GM12878 (cell line): Measurements from ENCODE around the gene STOML2. TPM values are rescaled to one million over a fixed set of nuclear protein-coding genes. Genes with fewer than 3 reads are reported as not detected.

Experiments used
- CBX3 ChIP-seq: fragments of 200-600 bp; sonication (generic); IDR thresholded peaks from 2 replicates; pipeline ENCODE4 v1.6.1; 2016; ENCODE audit warnings: low read depth, borderline replicate concordance
- IRF3 ChIP-seq: fragments of 450-650 bp; IDR thresholded peaks from 2 replicates; pipeline ENCODE4 v1.6.1; 2014; ENCODE audit warnings: mild to moderate bottlenecking
- LARP7 ChIP-seq: fragments of 450-650 bp; IDR thresholded peaks from 2 replicates; pipeline ENCODE4 v1.6.1; 2017; ENCODE audit warnings: mild to moderate bottlenecking
- PRDM15 ChIP-seq: fragments of 450-650 bp; formaldehyde crosslinking; IDR thresholded peaks from 2 replicates; pipeline ENCODE4 v1.4.0; 2020; ENCODE audit warnings: mild to moderate bottlenecking, moderate library complexity
- RAD51 ChIP-seq: fragments of 450-650 bp; IDR thresholded peaks from 2 replicates; pipeline ENCODE4 v1.6.1; 2016; ENCODE audit warnings: moderate library complexity, mild to moderate bottlenecking, inconsistent platforms
- TARDBP ChIP-seq: IDR thresholded peaks from 2 replicates; pipeline ENCODE4 v1.6.1; 2016; ENCODE audit warnings: borderline replicate concordance
- TCF7 ChIP-seq: IDR thresholded peaks from 2 replicates; pipeline ENCODE4 v1.6.1; 2014; ENCODE audit warnings: antibody characterized with exemption, borderline replicate concordance
- ZBTB40 ChIP-seq: fragments of 450-650 bp; IDR thresholded peaks from 2 replicates; pipeline ENCODE4 v1.6.1; 2016; ENCODE audit warnings: mild to moderate bottlenecking, moderate library complexity, borderline replicate concordance
- ZNF687 ChIP-seq: fragments of 450-650 bp; IDR thresholded peaks from 2 replicates; pipeline ENCODE4 v1.6.1; 2017; ENCODE audit warnings: mild to moderate bottlenecking, moderate library complexity
- polyA plus RNA-seq, 11 experiments: library from polyadenylated mRNA; depleted of rRNA in 4 of 11; unstranded in 6 of 11; stranded (reverse) in 5 of 11; fragments of >200 nt; fragmentation: Nextera tagmentation in 4 of 11; fragmentation: Illumina TruSeq in 1 of 11; extraction: Ambion mirVana in 4 of 11; extraction: Trizol in 1 of 11; gene quantifications; 1 replicate in 1 of 11; 2 replicates in 10 of 11; pipeline versions ENCODE4 v1.2.1 to v1.2.3, GENCODE V29; 2011 to 2016; ENCODE audit warnings: inconsistent platforms in 2 of 11, missing spikeins in 2 of 11, low read depth in 1 of 11
- total RNA-seq, 4 experiments: library from RNA; depleted of rRNA in 3 of 4; stranded (reverse); fragments of >200 nt in 3 of 4; fragmentation: Illumina TruSeq in 1 of 4; extraction: Trizol in 1 of 4; gene quantifications; 2 replicates each; pipeline versions ENCODE4 v1.2.1 to v1.2.3, GENCODE V29; 2013 to 2021

STOML2 gene
- total and polyA plus RNA-seq, 10 of the 15 experiments (the other 5 are each of a cell fraction or from before 2014, with no cell fraction given), result 112 to 284 (median 207) TPM

- TF ChIP-seq ZNF687, result peak; percentile 12; the same call in 1 of the 2 replicates
- TF ChIP-seq ZBTB40, result peak; percentile 28; the same call in 1 of the 2 replicates
- no peak for TF ChIP-seq PRDM15 (CRISPR knock-in tag)
- no peak for TF ChIP-seq RAD51
- TF ChIP-seq TCF7, result no peak
- no peak for TF ChIP-seq CBX3
- TF ChIP-seq LARP7, result no peak
- no peak for TF ChIP-seq TARDBP
- TF ChIP-seq IRF3, result peak; percentile 94
These were observed 30.3 kb downstream of the STOML2 start, which contains the start of gene VCP (continued) for GRCh38 chr9:35072461-35073278.
